Ureter (tissue), 1 donor: Measurements from ENCODE around the gene ZBTB32. TPM values are rescaled to one million over a fixed set of nuclear protein-coding genes. Genes with fewer than 3 reads are reported as not detected.
A peak's percentile ranks its signal among the peaks of the same experiment; 100 is the strongest.

Experiments used
- DNase-seq: peaks from one replicate; pipeline ENCODE4 v3.0.0-alpha.2; 2020; ENCODE audit warnings: low spot score
- total RNA-seq: library from RNA; stranded (reverse); gene quantifications from one replicate; pipeline ENCODE4 v1.2.4, GENCODE V29; 2023
- donor health status: DM: yes; HTN: yes; CAD: no.

The ZBTB32 gene
- total RNA-seq, 1 donor from 2014 or later: not detected

GRCh38 chr19:35751839-35752745 lies 47.7 kb downstream of the ZBTB32 start:
- peak; percentile 38 for DNase-seq

GRCh38 chr19:35752746-35753350 lies 48.5 kb downstream of the ZBTB32 start:
- no peak for DNase-seq

- peak; percentile 45 for DNase-seq
Observed at GRCh38 chr19:35753634-35754369, 49.4 kb downstream of the ZBTB32 start.

- peak; percentile 44 for DNase-seq
Observed at GRCh38 chr19:35754370-35755130, 50.2 kb downstream of the ZBTB32 start.

GRCh38 chr19:35755131-35755549 lies 50.8 kb downstream of the ZBTB32 start:
- no peak for DNase-seq

GRCh38 chr19:35755550-35756376 lies 51.4 kb downstream of the ZBTB32 start:
- peak; percentile 85 for DNase-seq

- DNase-seq: peak; percentile 77
Observed at GRCh38 chr19:35756377-35757230, 52.2 kb downstream of the ZBTB32 start, which contains the start of gene HSPB6. Gene HSPB6, minus strand, starts transcription at chr19:35757029. Its CDS starts 21 bp downstream, at chr19:35757008.

- DNase-seq: peak; percentile 81
Observed at GRCh38 chr19:35757231-35757748, 52.9 kb downstream of the ZBTB32 start.

GRCh38 chr19:35757749-35758608 lies 53.6 kb downstream of the ZBTB32 start, which contains the start of gene PROSER3:
Gene PROSER3, plus strand, starts transcription at chr19:35758176. Its CDS starts 40 bp downstream, at chr19:35758216.
- DNase-seq: peak; percentile 99

- DNase-seq: no peak
Observed at GRCh38 chr19:35759697-35760096, 55.3 kb downstream of the ZBTB32 start.

- no peak for DNase-seq
Observed at GRCh38 chr19:35760711-35761349, 56.5 kb downstream of the ZBTB32 start.

GRCh38 chr19:35764432-35765315 lies 60.3 kb downstream of the ZBTB32 start:
- no peak for DNase-seq
